Superior temporal gyrus (tissue), 1 donor: ENCODE measurements around the gene MANSC4.

Experiments used
- DNase-seq: peaks from one replicate; pipeline ENCODE4 v3.0.0-alpha.2; 2016; ENCODE audit errors: extremely low spot score

Gene MANSC4

DNA sequence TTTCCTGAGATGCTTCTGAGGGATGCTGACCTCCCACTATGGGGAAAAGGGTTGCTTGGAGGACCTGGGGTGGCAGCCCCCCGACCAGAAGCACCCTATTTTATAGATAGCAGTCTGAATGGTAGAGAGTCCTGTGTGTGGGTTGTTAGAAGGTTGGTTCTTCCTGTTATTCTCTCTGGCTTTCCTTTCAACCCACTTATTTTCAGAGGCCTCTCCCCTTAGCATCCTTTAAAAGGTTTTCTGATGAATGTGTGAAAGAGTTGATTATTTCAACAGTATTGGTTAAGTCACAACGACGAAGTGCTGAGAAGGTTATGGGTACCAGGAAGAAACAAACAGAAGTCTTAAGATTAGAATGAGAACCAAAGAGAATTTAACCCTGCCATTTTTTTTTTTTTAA is 20.8 kb upstream of the MANSC4 start:
- DNase-seq: no peak

- DNase-seq: no peak
Observed at GRCh38 chr12:27797301-27798025, 17.4 kb upstream of the MANSC4 start.

DNA sequence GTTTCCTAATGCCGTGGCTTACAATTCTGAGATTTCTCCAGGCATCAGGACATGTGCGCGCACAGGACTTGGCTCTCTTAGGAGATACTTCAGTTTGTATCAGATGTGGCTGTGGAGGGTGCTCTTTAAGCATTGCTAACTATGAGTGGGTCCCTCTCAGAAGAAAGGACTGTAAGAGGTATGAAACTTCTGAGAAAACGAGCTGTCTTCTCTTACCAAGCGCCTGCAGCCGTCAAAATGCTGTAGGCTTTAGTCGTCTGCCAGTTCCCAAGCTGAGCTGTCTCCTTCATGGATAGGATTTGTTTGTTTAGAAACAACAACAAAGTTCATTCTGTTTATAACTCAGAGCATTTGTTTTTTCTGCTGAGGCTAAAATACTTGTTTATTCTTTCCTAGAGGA is 16.1 kb upstream of the MANSC4 start:
- DNase-seq: no peak

GRCh38 chr12:27794818-27795584 is 15.0 kb upstream of the MANSC4 start:
- no peak for DNase-seq

DNA sequence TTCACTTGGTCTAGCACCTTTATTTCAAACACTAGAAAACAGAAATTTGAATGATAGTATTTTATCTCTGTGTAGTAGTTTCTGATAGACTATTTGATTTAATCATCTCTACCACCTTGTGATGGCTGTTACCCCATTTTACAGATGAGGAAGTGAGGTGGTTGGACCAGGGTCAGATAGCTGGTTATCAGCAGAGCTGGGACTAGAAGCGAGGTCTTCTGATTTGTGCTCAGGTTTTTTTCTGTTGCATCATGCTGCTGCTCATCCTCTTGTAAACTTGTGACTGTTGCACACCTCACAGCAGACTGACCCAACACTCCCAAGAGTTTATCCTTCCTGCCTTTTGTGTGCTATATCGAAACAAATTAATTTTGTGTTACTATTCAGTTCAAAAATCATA is 10.1 kb upstream of the MANSC4 start:
- DNase-seq: no peak

GRCh38 chr12:27787559-27787958 is 7.5 kb upstream of the MANSC4 start:
- no peak for DNase-seq

GRCh38 chr12:27785882-27786570 is 6.0 kb upstream of the MANSC4 start:
- DNase-seq: no peak

GRCh38 chr12:27782481-27782880 is 2.4 kb upstream of the MANSC4 start:
- no peak for DNase-seq

DNA sequence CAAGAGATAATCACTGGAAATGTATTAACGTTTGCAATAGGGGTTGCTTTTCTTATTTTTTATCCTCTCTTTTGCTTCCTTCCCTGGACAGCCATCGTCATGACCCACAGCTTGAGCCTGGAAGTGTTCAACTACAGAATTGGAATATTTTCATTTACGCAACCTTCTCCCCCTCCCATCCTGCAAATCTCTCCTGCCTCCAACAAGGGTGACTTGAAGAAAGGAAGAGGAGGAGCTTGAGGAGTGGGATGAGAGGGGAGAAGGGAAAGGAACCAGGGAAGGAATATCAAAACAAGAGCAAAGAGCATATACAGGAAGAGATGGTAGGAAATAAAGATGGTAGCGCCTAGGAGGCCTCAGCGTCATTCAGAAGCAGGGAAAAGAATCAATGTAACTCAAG is 1.6 kb upstream of the MANSC4 start:
- no peak for DNase-seq

GRCh38 chr12:27780612-27781408 is 774 bp upstream of the MANSC4 start:
- no peak for DNase-seq

- DNase-seq: peak; percentile 71
Observed at GRCh38 chr12:27779416-27779919, 568 bp downstream of the MANSC4 start.

DNA sequence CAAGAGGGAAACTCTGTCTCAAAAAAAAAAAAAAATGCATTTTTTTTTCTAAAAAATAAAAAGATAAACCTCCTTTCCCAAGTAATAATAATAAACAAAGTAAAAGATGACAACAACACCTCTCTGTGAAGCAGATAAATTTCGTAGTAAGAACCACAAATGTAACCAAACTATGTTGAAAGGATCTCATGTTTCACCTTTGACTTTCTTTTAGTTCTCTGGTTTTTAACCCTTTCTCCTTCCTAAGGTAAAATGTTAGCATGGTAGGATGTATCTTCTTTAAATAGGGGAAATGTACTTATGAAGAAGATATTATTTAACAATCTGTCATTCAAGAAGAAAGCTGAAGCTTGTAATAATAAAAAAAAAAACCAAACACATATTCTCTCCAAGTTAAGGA is 1.8 kb downstream of the MANSC4 start:
- DNase-seq: no peak

DNA sequence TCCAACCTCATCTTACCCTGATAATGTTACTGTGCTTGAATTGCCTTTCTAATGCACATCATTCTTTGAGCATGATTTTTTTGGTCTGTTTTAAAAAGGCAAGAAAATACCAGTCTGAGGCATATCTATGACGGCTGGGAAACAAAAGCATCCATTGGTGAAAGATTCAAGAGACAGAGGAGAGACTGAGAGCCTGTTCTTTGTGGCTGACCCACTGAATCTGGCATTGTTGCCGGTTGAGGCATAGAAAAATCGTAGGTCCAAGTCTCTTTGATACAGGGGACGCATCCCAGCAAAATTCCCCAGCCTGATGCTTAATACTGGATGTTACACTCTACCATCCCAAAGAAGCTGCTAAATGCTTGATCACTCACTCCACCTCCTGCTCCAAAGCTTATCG is 2.9 kb downstream of the MANSC4 start:
- peak; percentile 76 for DNase-seq

- DNase-seq: no peak
Observed at GRCh38 chr12:27772328-27773049, 7.5 kb downstream of the MANSC4 start.

- DNase-seq: no peak
Observed at GRCh38 chr12:27771481-27772327, 8.3 kb downstream of the MANSC4 start.

- DNase-seq: no peak
Observed at GRCh38 chr12:27769142-27769673, 10.8 kb downstream of the MANSC4 start.

GRCh38 chr12:27766587-27766986 is 13.4 kb downstream of the MANSC4 start:
- DNase-seq: no peak

GRCh38 chr12:27762757-27763156 is 17.3 kb downstream of the MANSC4 start:
- DNase-seq: no peak

- no peak for DNase-seq
Observed at GRCh38 chr12:27756670-27757195, 23.3 kb downstream of the MANSC4 start.

DNA sequence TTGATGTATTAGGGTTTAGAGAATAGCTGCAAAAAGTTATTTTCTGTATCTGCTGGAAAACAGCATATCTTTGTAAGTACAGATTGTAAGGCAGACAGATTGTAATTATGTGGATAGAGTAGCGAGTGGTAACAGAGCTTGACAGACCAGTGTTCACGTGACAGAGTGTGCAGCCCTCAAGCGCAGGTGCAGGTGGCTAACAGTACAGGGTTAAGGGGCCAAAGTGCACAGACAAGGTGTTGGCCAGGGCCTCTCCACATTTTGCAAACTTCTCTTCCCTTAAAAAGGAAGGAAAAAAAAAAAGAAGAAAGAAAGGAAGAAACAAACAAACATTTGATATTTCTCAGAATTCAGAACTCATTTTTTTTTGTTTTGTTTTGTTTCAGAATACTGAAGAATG is 25.2 kb downstream of the MANSC4 start:
- no peak for DNase-seq
